BJ (cell line): ENCODE data around the gene TSKS. TPM values are rescaled to one million over a fixed set of nuclear protein-coding genes. Genes with fewer than 3 reads are reported as not detected.

Experiments
- CTCF ChIA-PET: fragments of 350-600 bp; formaldehyde crosslinking; extraction: SDS; loops from one replicate; lab custom pipeline; 2021; ENCODE audit warnings: antibody characterized with exemption, inconsistent platforms; lab: Yijun Ruan, JAX
- POLR2A ChIA-PET: fragments of 300-600 bp; sonication (Branson Sonifier 250); formaldehyde crosslinking; extraction: SDS; loops from one replicate; lab custom pipeline; 2021; ENCODE audit warnings: antibody characterized with exemption; lab: Charles Lee
- DNase-seq: peaks from one replicate; pipeline ENCODE4 v3.0.0-alpha.2; 2011; ENCODE audit warnings: low read depth
- H3K27me3 ChIP-seq: 2 replicates; pipeline ENCODE4 v1.6.0; 2011; ENCODE audit warnings: low read length; ENCODE audit not compliant: control insufficient read depth, insufficient read depth
- H3K36me3 ChIP-seq: 2 replicates; pipeline ENCODE4 v1.5.1; 2011; ENCODE audit warnings: low read length; ENCODE audit not compliant: control insufficient read depth, insufficient read depth
- H3K4me3 ChIP-seq: 2 replicates; pipeline ENCODE4 v1.5.1; 2011; ENCODE audit warnings: low read depth, mild to moderate bottlenecking, control low read depth, low read length
- CTCF ChIP-seq: IDR thresholded peaks from 2 replicates; pipeline ENCODE4 v1.5.1; 2011; ENCODE audit warnings: low read depth, mild to moderate bottlenecking, control low read depth, inconsistent platforms, low read length, moderate library complexity; ENCODE audit not compliant: insufficient read depth
- polyA plus RNA-seq: library from polyadenylated mRNA; depleted of rRNA; stranded (reverse); fragments of >200 nt; gene quantifications from 2 replicates; pipeline ENCODE4 v1.2.3, GENCODE V29; 2011

TSKS gene
- polyA plus RNA-seq, 1 experiment: 0.15 TPM

- Histone ChIP-seq H3K36me3 (no peaks in the 10 kb centered on the region), H3K27me3 (no peaks in the 10 kb centered on the region), H3K4me3 (no peak overlapping the region)
- ChIA-PET POLR2A (no interaction called here), CTCF (no interaction called here)
- no peak for TF ChIP-seq CTCF
- DNase-seq: no peak
Measured at GRCh38 chr19:49718991-49719390, 44.1 kb downstream of the TSKS start.

- Histone ChIP-seq H3K27me3 (no peaks in the 10 kb centered on the region), H3K36me3 (0 out of 2 replicates have a peak, but pooled peaks cover 2% of the 10 kb centered on the region), H3K4me3 (no peak overlapping the region)
- no peak for TF ChIP-seq CTCF
- no peak for DNase-seq
- ChIA-PET POLR2A (no interaction called here), CTCF (interaction anchor here (1.1 to 2.5 kb wide), 7 partner anchors 22 to 145 kb away, joined by 3 to 9 read pairs (median 5); partner anchors contain the start of genes AP2A1, FUZ and MED25)
Measured at GRCh38 chr19:49718511-49718910, 44.6 kb downstream of the TSKS start.

GRCh38 chr19:49716154-49716553 lies 47.0 kb downstream of the TSKS start:
- no peak for DNase-seq
- Histone ChIP-seq H3K4me3 (no peak overlapping the region), H3K27me3 (no peaks in the 10 kb centered on the region), H3K36me3 (0 out of 2 replicates have a peak, but pooled peaks cover 2% of the 10 kb centered on the region)
- TF ChIP-seq CTCF: no peak
- POLR2A ChIA-PET: no interaction called here
- CTCF ChIA-PET: interaction anchor here (0.6 to 2.5 kb wide), 6 partner anchors 11 to 643 kb away, joined by 3 to 10 read pairs (median 5); partner anchors contain the start of genes FUZ and TSKS

GRCh38 chr19:49713236-49713845 lies 49.8 kb downstream of the TSKS start:
- ChIA-PET POLR2A (no interaction called here), CTCF (no interaction called here)
- no peak for TF ChIP-seq CTCF
- Histone ChIP-seq H3K27me3 (no peaks in the 10 kb centered on the region), H3K4me3 (no peak overlapping the region), H3K36me3 (0 out of 2 replicates have a peak, but pooled peaks cover 2% of the 10 kb centered on the region)
- DNase-seq: no peak

- Histone ChIP-seq H3K4me3 (peak overlapping the region; percentile 38), H3K27me3 (no peaks in the 10 kb centered on the region), H3K36me3 (0 out of 2 replicates have a peak, but pooled peaks cover 2% of the 10 kb centered on the region)
- TF ChIP-seq CTCF: no peak
- peak; percentile 61 for DNase-seq
- ChIA-PET CTCF (no interaction called here), POLR2A (interaction anchor here (0.7 kb wide), 1 partner anchor 153 kb away, joined by 3 read pairs; no protein-coding TSS in a partner anchor)
Measured at GRCh38 chr19:49712397-49712859, 50.7 kb downstream of the TSKS start.
